WTC11 (cell line): Measurements from ENCODE around the gene ANKRD61. TPM values are rescaled to one million over a fixed set of nuclear protein-coding genes. Genes with fewer than 3 reads are reported as not detected.
"Not testable (repeated sequence)": the region's sequence is repeated elsewhere in the genome, so short reads cannot be mapped to it uniquely, and the experiment has no call there.

Experiments
- ATAC-seq: fragments of 200-7000 bp; cut with Tn5 transposase; 2 replicates; pipeline ENCODE4 v1.10.0; 2021; ENCODE audit warnings: mild to moderate bottlenecking, moderate library complexity
- CTCF ChIA-PET: fragments of 300-600 bp; sonication (Branson Sonifier 250); formaldehyde crosslinking; loops from one replicate; lab custom pipeline; 2021; ENCODE audit warnings: antibody characterized with exemption; lab: Charles Lee
- POLR2A ChIA-PET: fragments of 350-600 bp; sonication (Branson Sonifier 250); formaldehyde crosslinking; loops from one replicate; lab custom pipeline; 2021; ENCODE audit warnings: antibody characterized with exemption; lab: Charles Lee
- DNase-seq: peaks from one replicate; pipeline ENCODE4 v3.0.0; 2021; ENCODE audit warnings: low spot score
- H3K27ac Mint-ChIP-seq: 2 replicates; pipeline ENCODE4 v1.8.0; 2021; ENCODE audit warnings: mixed read lengths
- H3K27me3 Mint-ChIP-seq: 2 replicates; pipeline ENCODE4 v1.8.0; 2021; ENCODE audit warnings: low read depth, mild to moderate bottlenecking, moderate library complexity, mixed read lengths
- H3K36me3 Mint-ChIP-seq: 2 replicates; pipeline ENCODE4 v1.8.0; 2021; ENCODE audit warnings: mixed read lengths
- H3K4me1 Mint-ChIP-seq: 2 replicates; pipeline ENCODE4 v1.8.0; 2022; ENCODE audit warnings: mixed read lengths
- H3K4me3 Mint-ChIP-seq: 2 replicates; pipeline ENCODE4 v1.8.0; 2021; ENCODE audit warnings: mild to moderate bottlenecking, moderate library complexity, mixed read lengths
- H3K9me3 Mint-ChIP-seq: 2 replicates; pipeline ENCODE4 v1.8.0; 2021; ENCODE audit warnings: mixed read lengths
- ERG ChIP-seq: fragments of 250-450 bp; sonication (Bioruptor Pico); IDR thresholded peaks from 2 replicates; pipeline ENCODE4 v1.8.0; 2021; ENCODE audit warnings: mild to moderate bottlenecking
- IRF2 ChIP-seq: sonication (generic); formaldehyde crosslinking; IDR thresholded peaks from 2 replicates; pipeline ENCODE4 v1.8.0; 2022; ENCODE audit warnings: low read depth, missing genetic modification reagents, borderline replicate concordance
- MXD4 ChIP-seq: fragments of 250-450 bp; sonication (Bioruptor Pico); IDR thresholded peaks from 2 replicates; pipeline ENCODE4 v1.8.0; 2021; ENCODE audit warnings: mild to moderate bottlenecking, moderate library complexity, borderline replicate concordance
- RELA ChIP-seq: sonication (generic); formaldehyde crosslinking; IDR thresholded peaks from 2 replicates; pipeline ENCODE4 v1.8.1; 2022; ENCODE audit warnings: missing genetic modification reagents, mild to moderate bottlenecking, borderline replicate concordance
- RORB ChIP-seq: fragments of 250-450 bp; sonication (Bioruptor Pico); IDR thresholded peaks from 2 replicates; pipeline ENCODE4 v1.9.0; 2021; ENCODE audit warnings: mild to moderate bottlenecking
- SOX15 ChIP-seq: fragments of 250-450 bp; sonication (Bioruptor Pico); IDR thresholded peaks from 2 replicates; pipeline ENCODE4 v1.9.0; 2021; ENCODE audit warnings: mild to moderate bottlenecking
- TEAD1 ChIP-seq: sonication (generic); formaldehyde crosslinking; IDR thresholded peaks from 2 replicates; pipeline ENCODE4 v1.8.0; 2022; ENCODE audit warnings: mild to moderate bottlenecking, missing genetic modification reagents
- ZNF121 ChIP-seq: sonication (generic); formaldehyde crosslinking; IDR thresholded peaks from 2 replicates; pipeline ENCODE4 v1.8.0; 2023; ENCODE audit warnings: missing genetic modification reagents
- ZNF232 ChIP-seq: sonication (generic); formaldehyde crosslinking; IDR thresholded peaks from 2 replicates; pipeline ENCODE4 v1.8.0; 2022; ENCODE audit warnings: mild to moderate bottlenecking, missing genetic modification reagents
- ZNF263 ChIP-seq: sonication (generic); formaldehyde crosslinking; IDR thresholded peaks from 2 replicates; pipeline ENCODE4 v1.8.1; 2022; ENCODE audit warnings: low read depth, mild to moderate bottlenecking, moderate library complexity, missing genetic modification reagents
- ZNF423 ChIP-seq: fragments of 250-450 bp; sonication (Bioruptor Pico); IDR thresholded peaks from 2 replicates; pipeline ENCODE4 v2.1.2; 2022; ENCODE audit warnings: mild to moderate bottlenecking, moderate library complexity
- ZNF671 ChIP-seq: fragments of 250-450 bp; sonication (Bioruptor Pico); IDR thresholded peaks from 2 replicates; pipeline ENCODE4 v1.8.0; 2021; ENCODE audit warnings: mild to moderate bottlenecking
- total RNA-seq: library from RNA; stranded (reverse); gene quantifications from 3 replicates; pipeline ENCODE4 v1.2.3, GENCODE V29; 2021
- TF ChIP-seq, protein P1 (sequence below): sonication (generic); formaldehyde crosslinking; IDR thresholded peaks from 2 replicates; pipeline ENCODE4 v1.8.1; 2022; ENCODE audit warnings: missing genetic modification reagents, borderline replicate concordance
- TF ChIP-seq, protein P2 (sequence below): fragments of 250-450 bp; sonication (Bioruptor Pico); conservative IDR thresholded peaks from 2 replicates; pipeline ENCODE4 v1.9.0; 2021; ENCODE audit warnings: mild to moderate bottlenecking
- TF ChIP-seq, protein P3 (sequence below): sonication (generic); formaldehyde crosslinking; IDR thresholded peaks from 2 replicates; pipeline ENCODE4 v1.8.0; 2022; ENCODE audit warnings: mild to moderate bottlenecking, missing genetic modification reagents
- TF ChIP-seq, protein P4 (sequence below): sonication (generic); formaldehyde crosslinking; IDR thresholded peaks from 2 replicates; pipeline ENCODE4 v1.8.1; 2023; ENCODE audit warnings: mild to moderate bottlenecking, missing genetic modification reagents

Gene ANKRD61
- total RNA-seq, 1 experiment from 2014 or later: not detected

DNA sequence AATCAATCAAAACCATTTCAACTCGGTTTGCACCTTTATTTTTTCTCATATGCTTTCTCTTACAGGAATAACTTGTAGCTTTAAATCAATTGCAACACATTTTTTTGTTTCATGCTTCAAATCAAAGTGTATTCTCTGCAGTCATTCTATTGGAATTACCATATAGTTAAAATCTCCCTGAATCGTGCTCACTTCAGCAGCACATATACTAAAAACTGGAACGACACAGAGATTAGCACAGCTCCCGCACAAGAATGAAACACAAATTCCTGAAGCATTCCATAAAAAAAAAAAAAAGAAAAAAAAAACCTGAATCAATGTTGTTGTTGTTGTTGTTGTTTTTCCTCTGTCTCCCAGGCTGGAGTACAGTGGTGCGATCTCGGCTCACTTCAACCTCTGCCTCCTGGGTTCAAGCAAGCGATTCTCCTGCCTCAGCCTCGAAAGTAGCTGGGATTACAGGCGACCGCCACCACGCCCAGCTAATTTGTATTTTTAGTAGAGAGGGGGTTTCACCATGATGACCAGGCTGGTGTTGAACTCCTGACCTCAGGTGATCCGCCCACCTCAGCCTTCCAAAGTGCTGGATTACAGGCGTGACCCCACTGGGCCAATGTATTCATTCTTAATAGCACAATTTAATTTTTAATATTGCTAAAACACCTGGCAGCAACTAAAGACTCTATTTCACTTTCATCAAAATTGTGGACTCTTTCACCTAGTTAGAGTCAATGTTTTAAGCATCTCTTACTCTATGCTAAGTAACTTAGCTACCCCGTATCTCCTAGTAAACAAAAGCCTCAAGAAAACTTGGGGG, 26.3 kb downstream of the ANKRD61 start:
- peak overlapping the region; percentile 90 for H3K27ac Mint-ChIP-seq
- no peak for ATAC-seq
- H3K4me3 Mint-ChIP-seq: peak overlapping the region; percentile 98
- ChIA-PET CTCF (interaction anchor here (0.6 to 1.2 kb wide), 4 partner anchors 45 to 266 kb away, joined by 3 read pairs; no protein-coding TSS in a partner anchor), POLR2A (no interaction called here)
- H3K27me3 Mint-ChIP-seq: no peaks in the 10 kb centered on the region
- H3K4me1 Mint-ChIP-seq: peaks cover 15% of the 10 kb centered on the region
- H3K36me3 Mint-ChIP-seq: peaks cover 13% of the 10 kb centered on the region
- no peak for DNase-seq
- no peaks in the 10 kb centered on the region for H3K9me3 Mint-ChIP-seq
- TF ChIP-seq ZNF423: no peak
- TF ChIP-seq RELA (CRISPR knock-in tag): no peak
- TF ChIP-seq ERG (CRISPR knock-in tag): no peak
- TF ChIP-seq, protein P1, sequence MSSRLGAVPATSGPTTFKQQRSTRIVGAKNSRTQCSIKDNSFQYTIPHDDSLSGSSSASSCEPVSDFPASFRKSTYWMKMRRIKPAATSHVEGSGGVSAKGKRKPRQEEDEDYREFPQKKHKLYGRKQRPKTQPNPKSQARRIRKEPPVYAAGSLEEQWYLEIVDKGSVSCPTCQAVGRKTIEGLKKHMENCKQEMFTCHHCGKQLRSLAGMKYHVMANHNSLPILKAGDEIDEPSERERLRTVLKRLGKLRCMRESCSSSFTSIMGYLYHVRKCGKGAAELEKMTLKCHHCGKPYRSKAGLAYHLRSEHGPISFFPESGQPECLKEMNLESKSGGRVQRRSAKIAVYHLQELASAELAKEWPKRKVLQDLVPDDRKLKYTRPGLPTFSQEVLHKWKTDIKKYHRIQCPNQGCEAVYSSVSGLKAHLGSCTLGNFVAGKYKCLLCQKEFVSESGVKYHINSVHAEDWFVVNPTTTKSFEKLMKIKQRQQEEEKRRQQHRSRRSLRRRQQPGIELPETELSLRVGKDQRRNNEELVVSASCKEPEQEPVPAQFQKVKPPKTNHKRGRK: no peak
- no peak for TF ChIP-seq ZNF263 (CRISPR knock-in tag)
- TF ChIP-seq ZNF232 (CRISPR knock-in tag): no peak
- TF ChIP-seq TEAD1 (CRISPR knock-in tag): no peak
- TF ChIP-seq RORB: no peak
- TF ChIP-seq, all 79 proteins: peak for 0

DNA sequence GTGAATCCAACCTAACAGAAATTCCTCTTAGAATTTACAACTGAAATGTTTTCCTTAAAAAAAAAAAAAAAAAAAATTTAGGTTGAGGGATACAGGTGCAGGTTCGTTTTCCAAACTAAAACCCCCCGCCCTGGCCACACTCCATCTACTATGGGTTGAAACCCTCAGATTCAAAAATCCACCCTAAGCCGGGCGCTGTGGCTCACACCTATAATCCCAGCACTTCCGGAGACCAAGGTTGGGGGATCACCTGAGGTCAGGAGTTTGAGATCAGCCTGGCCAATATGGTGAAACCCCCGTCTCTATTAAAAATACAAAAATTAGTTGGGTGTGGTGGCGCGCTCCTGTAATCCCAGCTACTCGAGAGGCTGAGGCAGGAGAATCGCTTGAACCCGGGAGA, 28.8 kb downstream of the ANKRD61 start:
- H3K27me3 Mint-ChIP-seq, CTCF ChIA-PET, H3K36me3 Mint-ChIP-seq, H3K4me3 Mint-ChIP-seq, POLR2A ChIA-PET, DNase-seq, ATAC-seq, H3K9me3 Mint-ChIP-seq, H3K27ac Mint-ChIP-seq: not testable (repeated sequence)
- peaks cover 15% of the 10 kb centered on the region for H3K4me1 Mint-ChIP-seq

- Mint-ChIP-seq H3K27ac (no peak overlapping the region), H3K4me1 (no peaks in the 10 kb centered on the region)
- no peak for DNase-seq
- no peak for ATAC-seq
- no peak for TF ChIP-seq SOX15 (CRISPR knock-in tag)
- no peak for TF ChIP-seq MXD4
- TF ChIP-seq, protein P2, sequence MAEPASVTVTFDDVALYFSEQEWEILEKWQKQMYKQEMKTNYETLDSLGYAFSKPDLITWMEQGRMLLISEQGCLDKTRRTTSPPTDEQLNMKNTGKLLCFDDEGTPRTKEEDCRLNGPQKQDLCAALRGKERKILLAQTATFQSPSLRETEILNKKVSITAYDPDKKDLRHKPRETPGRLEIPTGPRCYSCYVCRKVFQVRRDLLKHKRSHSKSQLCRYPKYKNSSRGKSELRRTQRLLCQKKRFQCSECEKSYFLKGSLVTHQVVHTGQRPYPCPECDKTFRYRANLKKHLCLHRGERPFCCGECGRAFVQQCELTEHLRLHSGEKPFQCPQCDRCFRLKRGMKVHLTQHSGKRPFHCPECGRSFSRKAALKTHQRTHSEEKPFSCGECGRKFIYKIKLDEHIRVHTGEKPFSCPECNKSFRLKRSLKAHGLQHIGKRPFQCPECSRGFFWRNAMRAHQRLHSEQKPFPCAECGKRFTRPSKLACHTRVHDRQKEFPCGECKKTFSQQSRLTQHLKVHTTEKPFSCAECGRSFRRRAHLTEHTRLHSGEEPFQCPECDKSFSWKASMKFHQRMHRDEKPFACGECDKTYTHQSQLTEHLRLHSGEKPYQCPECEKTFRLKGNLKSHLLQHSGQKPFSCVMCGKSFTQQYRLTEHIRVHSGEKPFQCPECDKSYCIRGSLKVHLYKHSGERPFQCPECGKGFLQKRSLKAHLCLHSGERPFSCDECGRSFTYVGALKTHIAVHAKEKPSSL (CRISPR knock-in tag): no peak
- no peak for TF ChIP-seq IRF2 (CRISPR knock-in tag)
- no peak for TF ChIP-seq ZNF671 (CRISPR knock-in tag)
- TF ChIP-seq, protein P3, sequence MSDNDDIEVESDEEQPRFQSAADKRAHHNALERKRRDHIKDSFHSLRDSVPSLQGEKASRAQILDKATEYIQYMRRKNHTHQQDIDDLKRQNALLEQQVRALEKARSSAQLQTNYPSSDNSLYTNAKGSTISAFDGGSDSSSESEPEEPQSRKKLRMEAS: no peak
- no peak for TF ChIP-seq RORB
- TF ChIP-seq, protein P1: no peak
- no peak for TF ChIP-seq ZNF121 (CRISPR knock-in tag)
- TF ChIP-seq, protein P4, sequence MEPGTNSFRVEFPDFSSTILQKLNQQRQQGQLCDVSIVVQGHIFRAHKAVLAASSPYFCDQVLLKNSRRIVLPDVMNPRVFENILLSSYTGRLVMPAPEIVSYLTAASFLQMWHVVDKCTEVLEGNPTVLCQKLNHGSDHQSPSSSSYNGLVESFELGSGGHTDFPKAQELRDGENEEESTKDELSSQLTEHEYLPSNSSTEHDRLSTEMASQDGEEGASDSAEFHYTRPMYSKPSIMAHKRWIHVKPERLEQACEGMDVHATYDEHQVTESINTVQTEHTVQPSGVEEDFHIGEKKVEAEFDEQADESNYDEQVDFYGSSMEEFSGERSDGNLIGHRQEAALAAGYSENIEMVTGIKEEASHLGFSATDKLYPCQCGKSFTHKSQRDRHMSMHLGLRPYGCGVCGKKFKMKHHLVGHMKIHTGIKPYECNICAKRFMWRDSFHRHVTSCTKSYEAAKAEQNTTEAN: no peak
- TF ChIP-seq, all 79 proteins: peak for 0
- POLR2A ChIA-PET: no interaction called here
- H3K4me3 Mint-ChIP-seq: no peak overlapping the region
- no peaks in the 10 kb centered on the region for H3K9me3 Mint-ChIP-seq
- no peaks in the 10 kb centered on the region for H3K27me3 Mint-ChIP-seq
- CTCF ChIA-PET: no interaction called here
- H3K36me3 Mint-ChIP-seq: no peaks in the 10 kb centered on the region
Observed at GRCh38 chr7:6071406-6071805, 40.2 kb downstream of the ANKRD61 start.
